Right atrium auricular region (tissue), 2 donors: ENCODE results near the gene TRAM2. TPM values are rescaled to one million over a fixed set of nuclear protein-coding genes. Genes with fewer than 3 reads are reported as not detected.

ENCODE experiments used
- DNase-seq: peaks from one replicate; pipeline ENCODE4 v3.0.0-alpha.2; 2019; ENCODE audit warnings: low spot score
- H3K27ac ChIP-seq, 2 donors: fragments of 200-600 bp; sonication (generic); 1 replicate in 1 of 2; 2 replicates in 1 of 2; pipeline ENCODE4 v1.5.1; 2016 to 2019
- H3K27me3 ChIP-seq, 2 donors: fragments of 200-600 bp; sonication (generic); one replicate each; pipeline versions ENCODE4 v1.5.1 to v1.6.0; 2017 to 2019
- H3K36me3 ChIP-seq: fragments of 200-600 bp; sonication (generic); one replicate; pipeline ENCODE4 v1.5.1; 2016
- H3K4me1 ChIP-seq, 2 donors: fragments of 200-600 bp; sonication (generic); one replicate each; pipeline versions ENCODE4 v1.5.1 to v1.6.0; 2017 to 2019
- H3K4me3 ChIP-seq, 2 donors: fragments of 200-600 bp; sonication (generic); 1 replicate in 1 of 2; 2 replicates in 1 of 2; pipeline ENCODE4 v1.5.1; 2017 to 2019; ENCODE audit warnings: mild to moderate bottlenecking in 1 of 2, moderate library complexity in 1 of 2
- H3K9me3 ChIP-seq, 2 donors: fragments of 200-600 bp; sonication (generic); one replicate each; pipeline ENCODE4 v1.5.1; 2019
- total RNA-seq, 2 donors: library from RNA; depleted of rRNA; stranded (reverse); fragments of >200 nt; gene quantifications; one replicate each; pipeline ENCODE4 v1.1.0, GENCODE V29; 2016
- TF ChIP-seq, protein P1 (sequence below), 2 donors: fragments of 200-600 bp; sonication (generic); IDR thresholded peaks; one replicate each; pipeline ENCODE4 v1.5.1; 2019; ENCODE audit warnings: antibody characterized with exemption in 2 of 2

TRAM2 gene
- total RNA-seq, 2 donors from 2014 or later, result 10.3 to 15.9 TPM

GRCh38 chr6:52617087-52617486 lies 40.2 kb upstream of the TRAM2 start:
- Histone ChIP-seq H3K4me1 (no peaks in the 10 kb centered on the region), H3K4me3 (no peak overlapping the region), H3K9me3 (no peaks in the 10 kb centered on the region), H3K36me3 (no peaks in the 10 kb centered on the region), H3K27me3 (no peaks in the 10 kb centered on the region), H3K27ac (no peak overlapping the region)
- TF ChIP-seq, protein P1, sequence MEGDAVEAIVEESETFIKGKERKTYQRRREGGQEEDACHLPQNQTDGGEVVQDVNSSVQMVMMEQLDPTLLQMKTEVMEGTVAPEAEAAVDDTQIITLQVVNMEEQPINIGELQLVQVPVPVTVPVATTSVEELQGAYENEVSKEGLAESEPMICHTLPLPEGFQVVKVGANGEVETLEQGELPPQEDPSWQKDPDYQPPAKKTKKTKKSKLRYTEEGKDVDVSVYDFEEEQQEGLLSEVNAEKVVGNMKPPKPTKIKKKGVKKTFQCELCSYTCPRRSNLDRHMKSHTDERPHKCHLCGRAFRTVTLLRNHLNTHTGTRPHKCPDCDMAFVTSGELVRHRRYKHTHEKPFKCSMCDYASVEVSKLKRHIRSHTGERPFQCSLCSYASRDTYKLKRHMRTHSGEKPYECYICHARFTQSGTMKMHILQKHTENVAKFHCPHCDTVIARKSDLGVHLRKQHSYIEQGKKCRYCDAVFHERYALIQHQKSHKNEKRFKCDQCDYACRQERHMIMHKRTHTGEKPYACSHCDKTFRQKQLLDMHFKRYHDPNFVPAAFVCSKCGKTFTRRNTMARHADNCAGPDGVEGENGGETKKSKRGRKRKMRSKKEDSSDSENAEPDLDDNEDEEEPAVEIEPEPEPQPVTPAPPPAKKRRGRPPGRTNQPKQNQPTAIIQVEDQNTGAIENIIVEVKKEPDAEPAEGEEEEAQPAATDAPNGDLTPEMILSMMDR (IDR thresholded peaks at IDR 0.05), result no peak
- DNase-seq, result no peak

- TF ChIP-seq, protein P1 (IDR thresholded peaks at IDR 0.05), result no peak
- no peaks in the 10 kb centered on the region for H3K27me3 ChIP-seq
- no peak for DNase-seq
- no peak overlapping the region for H3K27ac ChIP-seq
- H3K36me3 ChIP-seq, result no peaks in the 10 kb centered on the region
- H3K9me3 ChIP-seq, result no peaks in the 10 kb centered on the region
- H3K4me3 ChIP-seq, result no peak overlapping the region
- no peaks in the 10 kb centered on the region for H3K4me1 ChIP-seq
These were observed 39.3 kb upstream of the TRAM2 start for GRCh38 chr6:52616059-52616690.

DNA sequence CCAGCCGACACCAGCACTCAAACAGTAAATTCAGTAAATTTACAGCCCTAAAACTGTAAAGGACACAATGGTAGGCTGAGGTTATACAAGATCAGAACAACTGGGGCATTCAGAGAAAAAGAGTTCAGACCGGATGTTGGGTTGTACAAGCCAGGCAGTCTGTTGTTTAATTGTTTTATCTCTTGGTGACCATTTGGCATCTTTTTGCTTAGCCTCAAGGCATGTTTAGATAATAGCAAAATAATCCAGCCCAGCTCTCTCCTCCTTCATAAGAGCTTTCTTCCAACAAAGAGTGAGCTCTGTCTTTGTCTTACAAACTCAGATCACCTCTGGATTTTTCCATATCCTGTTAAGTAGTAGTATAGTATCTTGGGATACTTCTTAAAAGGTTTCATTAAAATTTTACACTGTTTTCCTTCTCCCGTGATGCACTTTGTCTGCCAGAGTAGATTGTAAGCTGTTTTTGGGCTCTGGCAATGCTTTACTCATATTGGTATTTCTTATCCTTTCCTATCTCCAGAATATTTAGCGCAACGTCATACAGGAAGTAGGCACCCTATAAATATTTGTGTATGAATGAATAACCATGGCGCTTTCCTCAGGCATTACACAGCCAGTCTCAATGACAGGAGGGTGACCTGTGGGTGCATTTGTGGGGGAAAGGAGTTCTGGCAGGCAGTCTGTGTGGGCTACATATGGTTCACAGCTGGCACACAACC lies 35.6 kb upstream of the TRAM2 start:
- Histone ChIP-seq H3K27me3 (no peaks in the 10 kb centered on the region), H3K9me3 (no peaks in the 10 kb centered on the region), H3K36me3 (no peaks in the 10 kb centered on the region), H3K27ac (no peak overlapping the region), H3K4me3 (no peak overlapping the region), H3K4me1 (no peaks in the 10 kb centered on the region)
- TF ChIP-seq, protein P1 (IDR thresholded peaks at IDR 0.05), result no peak
- DNase-seq, result no peak

- Histone ChIP-seq H3K4me1 (no peaks in the 10 kb centered on the region), H3K27me3 (no peaks in the 10 kb centered on the region), H3K9me3 (no peaks in the 10 kb centered on the region), H3K36me3 (no peaks in the 10 kb centered on the region), H3K27ac (no peak overlapping the region), H3K4me3 (no peak overlapping the region)
- TF ChIP-seq, protein P1 (IDR thresholded peaks at IDR 0.05), result no peak
- no peak for DNase-seq
These were observed 35.0 kb upstream of the TRAM2 start for GRCh38 chr6:52611833-52612232.

DNA sequence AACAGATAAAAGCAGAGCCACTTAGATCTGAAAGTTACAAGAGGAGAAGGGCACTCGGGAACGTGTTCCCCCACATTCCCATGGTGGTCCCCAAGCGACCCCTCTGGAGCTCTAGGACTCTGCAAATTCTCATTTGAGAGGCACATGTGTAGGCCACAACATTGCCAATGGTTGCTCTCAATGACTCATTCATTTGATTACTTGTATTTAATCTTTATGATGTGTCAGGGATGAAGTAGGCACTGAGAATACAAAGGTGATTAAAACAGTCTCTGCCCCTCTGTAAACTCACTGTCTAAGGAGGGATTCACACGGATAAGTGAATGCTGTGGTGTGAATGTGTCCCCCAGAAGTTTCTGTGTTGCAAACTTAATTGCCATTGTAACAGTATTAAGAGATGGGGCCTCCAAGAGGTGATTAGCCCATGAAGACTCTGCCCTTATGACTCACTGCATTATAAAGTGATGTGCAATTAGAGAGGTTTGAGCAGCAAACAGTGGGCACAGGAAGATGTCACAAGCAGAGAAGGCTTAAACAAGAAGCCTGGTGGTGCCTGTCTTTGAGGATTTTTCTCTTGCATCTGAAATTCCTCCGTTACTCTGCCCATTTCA lies 34.0 kb upstream of the TRAM2 start:
- no peaks in the 10 kb centered on the region for H3K4me1 ChIP-seq
- H3K36me3 ChIP-seq, result no peaks in the 10 kb centered on the region
- H3K27me3 ChIP-seq, result no peaks in the 10 kb centered on the region
- no peak overlapping the region for H3K27ac ChIP-seq
- H3K4me3 ChIP-seq, result no peak overlapping the region
- no peaks in the 10 kb centered on the region for H3K9me3 ChIP-seq
- TF ChIP-seq, protein P1 (IDR thresholded peaks at IDR 0.05), result no peak
- no peak for DNase-seq
